Measurements from ENCODE around the gene DIAPH3.

Gene DIAPH3

GRCh38 chr13:59635589-59635988 lies 528.1 kb downstream of the DIAPH3 start:
- DNase-seq (ENCODE audit: low read depth in 2 of 2): no peak

DNA sequence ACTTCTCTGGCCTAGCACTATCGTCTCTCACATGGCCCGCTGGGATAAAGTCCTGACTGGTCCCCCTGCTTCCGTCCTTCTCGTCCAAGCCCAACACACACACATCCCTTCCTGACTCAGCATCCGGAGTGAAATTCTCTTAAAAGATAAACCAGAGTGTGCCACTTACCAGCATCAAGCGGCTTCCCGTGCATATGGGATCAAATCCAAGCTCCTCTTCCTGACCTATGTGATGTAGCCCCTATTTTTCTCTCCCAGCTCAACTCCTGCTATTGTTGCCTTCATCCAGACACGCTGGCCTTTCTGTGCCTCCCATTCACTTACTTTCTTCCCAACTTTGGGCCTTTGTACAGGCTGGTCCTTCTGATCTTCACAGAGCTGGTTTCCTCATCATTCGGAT lies 530.4 kb downstream of the DIAPH3 start:
- no peak for DNase-seq (ENCODE audit: low read depth in 2 of 2)

DNA sequence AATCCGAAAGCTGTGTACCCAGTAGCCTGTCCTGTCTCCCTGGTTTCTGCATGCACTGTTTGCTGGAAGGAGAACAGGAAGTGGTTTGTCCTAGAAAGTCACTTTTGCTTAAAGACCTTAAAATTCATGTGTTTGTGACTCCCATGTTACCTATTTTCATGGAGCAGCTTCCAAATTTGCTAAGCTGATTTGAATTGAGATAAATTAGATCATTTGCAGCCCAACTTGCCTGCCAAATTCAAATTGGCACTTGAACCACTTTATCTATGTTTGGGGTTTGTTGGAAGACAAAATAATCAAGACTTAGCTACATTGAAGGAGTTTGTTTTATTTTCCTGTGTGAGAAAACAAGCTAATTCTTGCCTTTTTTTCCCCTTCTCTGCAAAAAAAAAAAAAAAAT lies 532.5 kb downstream of the DIAPH3 start:
- DNase-seq (ENCODE audit: low read depth in 2 of 2): no peak

- DNase-seq (ENCODE audit: low read depth in 2 of 2): no peak
Observed at GRCh38 chr13:59625111-59625510, 538.6 kb downstream of the DIAPH3 start.

DNA sequence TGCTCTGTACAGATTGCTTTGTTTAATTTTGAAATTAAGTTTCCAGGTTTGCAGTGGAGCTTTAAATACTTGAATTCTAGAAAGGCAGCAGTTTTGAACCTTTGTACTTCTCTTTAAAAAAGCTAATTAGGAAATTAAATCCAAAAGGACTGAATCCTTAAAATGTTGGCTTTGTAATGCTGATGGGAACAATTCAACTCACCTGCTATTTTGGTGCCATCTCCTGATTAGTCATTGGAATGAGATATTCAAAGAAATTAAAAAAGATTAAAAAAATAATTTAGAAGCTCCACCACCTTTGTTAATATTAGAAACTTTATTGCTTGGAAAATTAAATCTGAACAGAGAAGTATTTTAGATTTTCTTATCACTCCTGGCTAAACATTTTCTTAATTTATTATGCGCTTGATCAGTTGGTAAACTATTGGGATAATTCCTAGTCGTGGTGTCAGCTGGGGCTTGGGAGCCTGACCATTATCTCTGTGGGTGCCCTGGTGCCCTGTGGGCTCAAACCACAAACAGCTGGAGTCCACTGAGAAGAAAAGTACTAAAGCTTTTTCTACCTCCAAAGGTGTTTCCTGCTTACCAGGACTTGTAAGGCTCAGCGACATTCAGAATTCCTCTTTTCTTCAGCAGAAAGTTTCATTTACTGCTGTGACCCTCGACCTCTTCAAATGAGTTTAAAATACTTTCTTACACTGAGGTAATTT lies 540.4 kb downstream of the DIAPH3 start:
- DNase-seq (ENCODE audit: low read depth in 2 of 2): no peak

DNA sequence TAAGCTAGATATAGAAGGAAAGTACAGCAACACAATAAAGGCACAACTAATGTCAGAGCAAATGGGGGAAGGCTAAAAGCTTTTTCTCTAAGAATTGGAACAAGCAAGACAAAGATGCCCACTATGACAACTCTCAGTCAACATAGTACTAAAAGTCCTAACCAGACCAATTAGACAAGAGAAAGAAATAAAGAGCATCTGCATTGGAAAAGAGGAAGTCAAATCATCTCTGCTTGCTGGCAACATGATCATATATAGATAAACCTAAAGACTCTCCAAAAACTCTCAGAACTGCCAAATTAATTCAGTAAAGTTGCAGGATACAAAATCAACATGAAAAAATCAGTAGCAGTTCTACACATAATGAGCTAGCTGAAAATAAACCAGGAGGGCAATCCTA lies 542.0 kb downstream of the DIAPH3 start:
- no peak for DNase-seq (ENCODE audit: low read depth in 2 of 2)

All from stimulated activated CD4-positive, alpha-beta T cell treated with anti-CD3 and anti-CD28 coated beads, Interleukin-4, amount 100 ng/mL, for 48 hours (primary cell).